Breast epithelium (tissue), 4 donors: ENCODE results near the gene CFAP54. TPM values are rescaled to one million over a fixed set of nuclear protein-coding genes. Genes with fewer than 3 reads are reported as not detected.
"Not testable (repeated sequence)": the region's sequence is repeated elsewhere in the genome, so short reads cannot be mapped to it uniquely, and the experiment has no call there.

Experiments
- DNase-seq, 2 donors: peaks; one replicate each; pipeline ENCODE4 v3.0.0-alpha.2; 2019; ENCODE audit warnings: low spot score in 2 of 2
- H3K27ac ChIP-seq, 2 donors: fragments of 200-600 bp; sonication (generic) in 1 of 2; one replicate each; pipeline ENCODE4 v1.5.1; 2016 to 2019; ENCODE audit warnings: mild to moderate bottlenecking in 1 of 2
- H3K27me3 ChIP-seq, 2 donors: fragments of 200-600 bp; sonication (generic) in 1 of 2; one replicate each; pipeline versions ENCODE4 v1.5.1 to v1.6.0; 2017 to 2019; ENCODE audit warnings: control low read depth in 1 of 2, mild to moderate bottlenecking in 1 of 2
- H3K36me3 ChIP-seq: fragments of 200-600 bp; one replicate; pipeline ENCODE4 v1.5.1; 2019
- H3K4me1 ChIP-seq, 2 donors: fragments of 200-600 bp; sonication (generic); one replicate each; pipeline ENCODE4 v1.5.1; 2016 to 2019; ENCODE audit warnings: control low read depth in 1 of 2
- H3K4me3 ChIP-seq, 3 donors: fragments of 200-600 bp; sonication (generic); 1 replicate in 2 of 3; 2 replicates in 1 of 3; pipeline ENCODE4 v1.5.1; 2016 to 2019; ENCODE audit warnings: mild to moderate bottlenecking in 3 of 3, moderate library complexity in 2 of 3
- H3K9me3 ChIP-seq, 2 donors: fragments of 200-600 bp; sonication (generic) in 1 of 2; one replicate each; pipeline ENCODE4 v1.5.1; 2016 to 2019; ENCODE audit warnings: control low read depth in 1 of 2
- POLR2A ChIP-seq: fragments of 450-650 bp; IDR thresholded peaks from one replicate; pipeline ENCODE4 v1.6.1; 2016; ENCODE audit warnings: antibody characterized with exemption, mild to moderate bottlenecking, moderate library complexity
- POLR2AphosphoS5 ChIP-seq, 3 donors: sonication (generic); formaldehyde crosslinking; IDR thresholded peaks; one replicate each; pipeline ENCODE4 v1.6.1; 2017; ENCODE audit warnings: antibody characterized with exemption in 3 of 3
- intact Hi-C: fragments of 100-400 bp; cut with DNase I; formaldehyde crosslinking; loops from one replicate; pipeline ENCODE4 v1.15.1; 2023; ENCODE audit warnings: low total_unique reads
- total RNA-seq, 3 donors: library from RNA; depleted of rRNA; stranded (reverse); fragments of >200 nt; gene quantifications; one replicate each; pipeline ENCODE4 v1.1.0, GENCODE V29; 2016
- TF ChIP-seq, protein P1 (sequence below), 3 donors: fragments of 450-650 bp; IDR thresholded peaks; one replicate each; pipeline ENCODE4 v1.5.1; 2016 to 2017; ENCODE audit warnings: antibody characterized with exemption in 3 of 3, mild to moderate bottlenecking in 3 of 3, moderate library complexity in 3 of 3

CFAP54 gene
- total RNA-seq, 3 donors from 2014 or later, result 0.48 to 7.3 (median 2.9) TPM

DNA sequence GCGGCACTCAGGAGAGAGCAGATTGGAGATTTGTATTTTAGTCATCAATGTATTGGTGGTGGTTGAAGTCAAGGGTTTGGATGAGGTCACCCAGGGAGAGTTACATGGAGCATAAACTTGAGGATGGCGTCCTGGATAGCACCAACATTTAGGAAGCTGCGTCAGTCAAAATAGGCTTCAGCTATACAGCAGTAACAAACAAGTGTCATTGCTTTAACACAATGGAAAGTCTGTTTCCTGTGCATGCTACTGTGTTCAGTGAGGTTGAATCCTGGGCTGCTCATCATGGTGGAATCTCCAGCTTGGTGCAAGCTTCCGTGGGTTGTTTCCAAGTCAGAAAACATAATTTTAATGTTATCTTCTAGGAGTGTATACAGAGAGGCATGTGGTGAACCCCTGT, 180.4 kb downstream of the CFAP54 start:
- Histone ChIP-seq H3K27me3 (no peaks in the 10 kb centered on the region), H3K9me3 (no peaks in the 10 kb centered on the region), H3K4me1 (no peaks in the 10 kb centered on the region), H3K27ac (no peak overlapping the region), H3K36me3 (no peaks in the 10 kb centered on the region), H3K4me3 (no peak overlapping the region)
- TF ChIP-seq POLR2AphosphoS5 (IDR thresholded peaks at IDR 0.05) (no peak), POLR2A (no peak)
- TF ChIP-seq, protein P1, sequence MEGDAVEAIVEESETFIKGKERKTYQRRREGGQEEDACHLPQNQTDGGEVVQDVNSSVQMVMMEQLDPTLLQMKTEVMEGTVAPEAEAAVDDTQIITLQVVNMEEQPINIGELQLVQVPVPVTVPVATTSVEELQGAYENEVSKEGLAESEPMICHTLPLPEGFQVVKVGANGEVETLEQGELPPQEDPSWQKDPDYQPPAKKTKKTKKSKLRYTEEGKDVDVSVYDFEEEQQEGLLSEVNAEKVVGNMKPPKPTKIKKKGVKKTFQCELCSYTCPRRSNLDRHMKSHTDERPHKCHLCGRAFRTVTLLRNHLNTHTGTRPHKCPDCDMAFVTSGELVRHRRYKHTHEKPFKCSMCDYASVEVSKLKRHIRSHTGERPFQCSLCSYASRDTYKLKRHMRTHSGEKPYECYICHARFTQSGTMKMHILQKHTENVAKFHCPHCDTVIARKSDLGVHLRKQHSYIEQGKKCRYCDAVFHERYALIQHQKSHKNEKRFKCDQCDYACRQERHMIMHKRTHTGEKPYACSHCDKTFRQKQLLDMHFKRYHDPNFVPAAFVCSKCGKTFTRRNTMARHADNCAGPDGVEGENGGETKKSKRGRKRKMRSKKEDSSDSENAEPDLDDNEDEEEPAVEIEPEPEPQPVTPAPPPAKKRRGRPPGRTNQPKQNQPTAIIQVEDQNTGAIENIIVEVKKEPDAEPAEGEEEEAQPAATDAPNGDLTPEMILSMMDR (IDR thresholded peaks at IDR 0.05), result no peak
- DNase-seq, result no peak
- intact Hi-C loops, result no loop called here

DNA sequence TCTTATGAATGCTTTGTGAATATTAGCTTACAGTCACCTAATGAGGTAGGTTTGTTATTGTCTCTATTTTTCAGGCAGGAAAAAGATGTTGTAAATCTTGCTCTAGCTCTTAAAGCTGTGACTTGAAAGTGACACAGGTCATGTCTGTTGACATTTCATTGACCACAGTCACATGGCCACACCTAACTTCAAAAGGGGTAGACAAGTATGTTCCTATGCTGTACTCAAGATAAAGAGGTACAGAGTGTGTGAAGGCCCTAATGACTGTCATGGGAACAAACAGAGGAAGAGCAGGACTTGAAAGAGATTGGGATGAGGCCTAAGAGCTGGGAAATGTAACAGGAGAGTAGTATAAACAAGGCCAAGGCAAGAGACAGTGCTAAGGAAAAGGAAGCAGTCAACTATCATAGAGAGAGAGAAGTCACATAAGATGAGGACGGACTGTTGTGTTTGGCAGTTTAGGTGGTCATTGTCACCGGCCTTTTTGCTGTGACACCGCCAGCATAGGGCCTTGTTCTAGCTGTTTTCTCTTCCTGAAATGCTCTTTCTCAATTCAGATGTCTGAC, 181.0 kb downstream of the CFAP54 start:
- no peaks in the 10 kb centered on the region for H3K9me3 ChIP-seq
- intact Hi-C loops, result no loop called here
- no peaks in the 10 kb centered on the region for H3K27me3 ChIP-seq
- no peak for DNase-seq
- H3K36me3 ChIP-seq, result no peaks in the 10 kb centered on the region
- H3K27ac ChIP-seq, result no peak overlapping the region
- no peaks in the 10 kb centered on the region for H3K4me1 ChIP-seq
- no peak for TF ChIP-seq POLR2A
- TF ChIP-seq, protein P1 (IDR thresholded peaks at IDR 0.05), result no peak
- TF ChIP-seq POLR2AphosphoS5 (IDR thresholded peaks at IDR 0.05), result no peak
- H3K4me3 ChIP-seq, result no peak overlapping the region

DNA sequence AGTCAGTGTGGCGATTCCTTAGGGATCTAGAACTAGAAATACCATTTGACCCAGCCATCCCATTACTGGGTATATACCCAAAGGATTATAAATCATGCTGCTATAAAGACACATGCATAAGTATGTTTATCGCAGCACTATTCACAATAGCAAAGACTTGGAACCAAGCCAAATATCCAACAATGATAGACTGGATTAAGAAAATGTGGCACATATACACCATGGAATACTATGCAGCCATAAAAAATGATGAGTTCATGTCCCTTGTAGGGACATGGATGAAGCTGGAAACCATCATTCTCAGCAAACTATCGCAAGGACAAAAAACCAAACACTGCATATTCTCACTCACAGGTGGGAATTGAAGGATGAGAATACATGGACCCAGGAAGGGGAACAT, 186.1 kb downstream of the CFAP54 start:
- H3K27me3 ChIP-seq, H3K27ac ChIP-seq, H3K36me3 ChIP-seq, intact Hi-C loops, H3K4me3 ChIP-seq, H3K9me3 ChIP-seq, DNase-seq, H3K4me1 ChIP-seq: not testable (repeated sequence)

DNA sequence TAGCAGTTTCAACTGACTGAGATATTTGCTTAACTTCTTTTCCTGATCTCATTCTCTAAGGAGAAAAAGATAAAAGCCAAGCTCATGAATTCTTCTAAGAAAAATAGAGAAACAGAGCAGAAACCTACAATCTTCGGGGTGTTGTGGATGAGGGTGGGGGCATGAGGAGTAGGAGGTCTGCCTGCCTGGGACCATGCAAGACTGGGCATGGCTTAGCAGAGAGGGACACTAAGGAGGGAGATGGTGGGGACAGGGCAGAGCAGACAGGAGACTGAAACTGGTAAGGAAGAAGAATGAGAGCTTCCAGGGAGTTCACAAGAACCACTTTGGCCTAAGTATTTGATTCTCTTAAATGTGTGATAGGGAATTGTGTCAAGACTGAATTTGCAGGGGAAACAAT, 188.0 kb downstream of the CFAP54 start:
- intact Hi-C loops, result no loop called here

DNA sequence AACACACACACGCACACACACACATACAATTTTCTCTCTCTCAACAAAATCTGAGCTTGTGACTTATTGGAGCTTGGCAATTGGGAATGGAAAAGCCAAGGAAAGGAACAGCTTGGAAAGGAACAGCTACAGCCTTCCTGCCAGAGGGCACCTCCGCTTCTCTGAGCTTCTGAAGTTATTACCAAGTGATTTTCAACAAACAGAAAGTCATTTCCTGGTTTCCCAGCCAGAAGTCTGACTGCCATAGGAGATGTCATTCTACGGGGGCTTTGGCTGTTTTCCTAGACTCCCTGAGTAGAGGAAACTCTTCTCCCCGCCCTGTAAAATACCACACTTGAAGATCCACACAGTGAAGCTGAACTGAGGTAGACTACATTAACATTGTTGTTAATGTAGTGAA, 198.3 kb downstream of the CFAP54 start:
- no peaks in the 10 kb centered on the region for H3K36me3 ChIP-seq
- no peak overlapping the region for H3K4me3 ChIP-seq
- no peaks in the 10 kb centered on the region for H3K4me1 ChIP-seq
- H3K27ac ChIP-seq, result no peak overlapping the region
- intact Hi-C loops, result loop anchor here (5.0 kb wide), 1 partner anchor 580 kb away; no protein-coding TSS in a partner anchor
- H3K9me3 ChIP-seq, result no peaks in the 10 kb centered on the region
- no peak for TF ChIP-seq POLR2A
- TF ChIP-seq, protein P1 (IDR thresholded peaks at IDR 0.05), result no peak
- no peak for TF ChIP-seq POLR2AphosphoS5 (IDR thresholded peaks at IDR 0.05)
- no peaks in the 10 kb centered on the region for H3K27me3 ChIP-seq
- no peak for DNase-seq

More for the DNA sequence above, 188.0 kb downstream of the CFAP54 start:
- Histone ChIP-seq H3K4me3 (no peak overlapping the region), H3K36me3 (no peaks in the 10 kb centered on the region), H3K4me1 (no peaks in the 10 kb centered on the region), H3K27me3 (no peaks in the 10 kb centered on the region), H3K27ac (no peak overlapping the region), H3K9me3 (no peaks in the 10 kb centered on the region)
- TF ChIP-seq POLR2A (no peak), POLR2AphosphoS5 (IDR thresholded peaks at IDR 0.05) (no peak)
- TF ChIP-seq, protein P1 (IDR thresholded peaks at IDR 0.05), result no peak
- no peak for DNase-seq

DNA sequence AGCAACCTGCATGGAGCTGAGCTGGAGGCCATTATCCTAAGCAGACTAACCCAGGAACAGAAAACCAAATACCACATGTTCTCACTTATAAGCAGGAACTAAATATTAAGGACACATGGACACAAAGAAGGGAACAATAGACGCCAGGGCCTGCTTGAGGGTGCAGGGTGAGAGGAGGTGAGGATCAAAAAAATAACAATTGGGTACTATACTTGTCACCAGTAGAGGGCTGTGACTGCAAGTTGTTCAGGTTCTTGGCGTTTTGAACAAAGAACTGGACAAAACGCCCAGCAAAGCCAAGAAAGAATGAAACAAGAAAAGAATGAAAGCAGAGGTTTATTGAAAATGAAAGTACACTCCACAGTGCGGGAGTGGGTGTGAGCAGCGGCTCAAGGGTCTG, 209.1 kb downstream of the CFAP54 start:
- Histone ChIP-seq H3K36me3 (no peaks in the 10 kb centered on the region), H3K4me3 (no peak overlapping the region), H3K4me1 (no peaks in the 10 kb centered on the region), H3K9me3 (no peaks in the 10 kb centered on the region), H3K27ac (no peak overlapping the region), H3K27me3 (no peaks in the 10 kb centered on the region)
- no peak for DNase-seq
- TF ChIP-seq POLR2A (no peak), POLR2AphosphoS5 (IDR thresholded peaks at IDR 0.05) (no peak)
- TF ChIP-seq, protein P1 (IDR thresholded peaks at IDR 0.05), result no peak
- intact Hi-C loops, result no loop called here
